Measurements from ENCODE around the gene C3orf52. TPM values are rescaled to one million over a fixed set of nuclear protein-coding genes. Genes with fewer than 3 reads are reported as not detected.

The C3orf52 gene
- total RNA-seq, 4 donors from 2014 or later, result 57.8 to 118 (median 86.4) TPM

DNA sequence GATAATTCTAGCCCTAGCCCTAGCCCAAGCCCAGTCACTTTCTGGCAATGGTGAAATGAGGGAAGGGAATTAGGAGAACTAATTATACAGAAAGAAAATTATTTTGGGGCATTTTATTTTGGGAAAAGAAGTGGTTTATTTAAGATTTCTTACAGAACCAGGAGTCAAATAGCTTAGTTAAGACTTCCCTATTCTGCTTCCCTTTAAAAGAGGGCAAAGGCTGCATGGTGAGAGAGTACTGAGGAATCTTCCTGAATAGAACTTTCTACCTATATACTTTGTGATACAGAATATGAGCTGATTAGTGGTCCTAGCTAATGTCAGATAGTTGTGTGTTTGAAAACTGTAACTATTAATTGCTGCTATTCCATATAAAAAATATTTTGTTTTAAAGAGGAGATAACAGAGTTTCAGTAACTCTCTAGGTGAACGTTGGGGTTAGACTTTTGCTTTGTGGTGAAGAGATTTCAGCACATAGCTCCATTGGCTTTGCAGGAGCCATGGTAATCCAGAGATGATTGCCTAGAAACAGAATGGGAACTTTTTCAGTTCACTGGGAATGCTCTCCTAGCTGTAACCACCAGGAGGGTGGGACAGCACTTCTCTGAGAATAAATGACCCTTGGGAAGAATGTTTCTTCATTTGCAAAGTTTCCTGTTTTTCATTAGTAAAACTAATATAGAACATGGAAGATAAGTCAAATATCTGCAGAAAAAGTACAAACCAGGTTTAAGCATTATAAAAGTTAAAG, 52.2 kb downstream of the C3orf52 start:
- DNase-seq (ENCODE audit: low spot score in 2 of 2), result no peak
- 42 to 64% methylated on average over 1 of the region's 1 CpG for WGBS, 2 donors

DNA sequence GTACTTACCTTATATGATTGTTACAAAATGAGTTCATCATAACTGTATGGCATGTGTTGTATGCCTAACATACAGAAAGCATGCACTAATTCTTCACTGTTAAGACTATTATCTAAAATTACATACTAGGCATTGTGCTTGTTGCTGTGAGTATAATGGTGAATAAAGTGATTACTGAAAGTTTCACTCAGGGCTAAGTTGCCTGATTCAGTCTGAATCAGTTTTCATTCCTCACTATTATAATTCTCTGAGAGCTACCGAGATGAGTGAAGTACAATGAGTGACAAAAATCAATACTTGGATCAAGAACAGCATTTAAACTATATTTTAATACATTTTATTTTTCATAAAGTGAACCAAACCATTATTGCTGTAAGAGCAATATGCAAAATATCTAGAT, 54.4 kb downstream of the C3orf52 start:
- no peak for TF ChIP-seq POLR2A (IDR thresholded peaks at IDR 0.05)
- TF ChIP-seq, protein P1, sequence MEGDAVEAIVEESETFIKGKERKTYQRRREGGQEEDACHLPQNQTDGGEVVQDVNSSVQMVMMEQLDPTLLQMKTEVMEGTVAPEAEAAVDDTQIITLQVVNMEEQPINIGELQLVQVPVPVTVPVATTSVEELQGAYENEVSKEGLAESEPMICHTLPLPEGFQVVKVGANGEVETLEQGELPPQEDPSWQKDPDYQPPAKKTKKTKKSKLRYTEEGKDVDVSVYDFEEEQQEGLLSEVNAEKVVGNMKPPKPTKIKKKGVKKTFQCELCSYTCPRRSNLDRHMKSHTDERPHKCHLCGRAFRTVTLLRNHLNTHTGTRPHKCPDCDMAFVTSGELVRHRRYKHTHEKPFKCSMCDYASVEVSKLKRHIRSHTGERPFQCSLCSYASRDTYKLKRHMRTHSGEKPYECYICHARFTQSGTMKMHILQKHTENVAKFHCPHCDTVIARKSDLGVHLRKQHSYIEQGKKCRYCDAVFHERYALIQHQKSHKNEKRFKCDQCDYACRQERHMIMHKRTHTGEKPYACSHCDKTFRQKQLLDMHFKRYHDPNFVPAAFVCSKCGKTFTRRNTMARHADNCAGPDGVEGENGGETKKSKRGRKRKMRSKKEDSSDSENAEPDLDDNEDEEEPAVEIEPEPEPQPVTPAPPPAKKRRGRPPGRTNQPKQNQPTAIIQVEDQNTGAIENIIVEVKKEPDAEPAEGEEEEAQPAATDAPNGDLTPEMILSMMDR (IDR thresholded peaks at IDR 0.05), result no peak
- 85 to 93% methylated on average over 1 of the region's 1 CpG for WGBS, 2 donors
- H3K4me3 ChIP-seq (ENCODE audit: low read depth, poor library complexity, severe bottlenecking), result no peak overlapping the region
- intact Hi-C loops (cut with DNase I; ENCODE audit: low total_unique reads), result no loop called here
- no peak for DNase-seq (ENCODE audit: low spot score in 2 of 2)

More for the DNA sequence above, 52.2 kb downstream of the C3orf52 start:
- intact Hi-C loops (cut with DNase I; ENCODE audit: low total_unique reads), result no loop called here
- TF ChIP-seq, protein P1 (IDR thresholded peaks at IDR 0.05), result no peak
- TF ChIP-seq POLR2A (IDR thresholded peaks at IDR 0.05), result no peak
- no peak overlapping the region for H3K4me3 ChIP-seq (ENCODE audit: low read depth, poor library complexity, severe bottlenecking)

DNA sequence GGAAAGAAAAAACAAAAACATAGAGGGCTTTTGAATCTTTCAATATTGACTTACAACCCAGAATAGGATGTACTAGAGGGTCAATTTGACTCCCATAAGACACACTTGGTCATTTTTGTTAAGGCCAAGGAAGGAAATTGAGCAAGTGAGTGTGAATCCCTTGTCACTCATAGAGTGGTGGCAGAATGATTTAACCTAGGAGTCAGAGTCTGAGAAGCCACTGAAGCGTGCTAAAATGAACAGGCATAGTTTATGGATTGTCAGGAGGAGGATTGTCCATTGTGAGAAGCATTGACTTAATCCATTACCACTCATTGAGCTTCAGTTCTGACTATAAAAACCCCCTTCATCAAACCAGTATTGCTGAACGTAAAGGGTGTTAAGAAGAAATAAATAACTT, 55.1 kb downstream of the C3orf52 start:
- H3K4me3 ChIP-seq (ENCODE audit: low read depth, poor library complexity, severe bottlenecking), result no peak overlapping the region
- intact Hi-C loops (cut with DNase I; ENCODE audit: low total_unique reads), result no loop called here
- 90 to 92% methylated on average over 2 of the region's 2 CpGs for WGBS, 2 donors
- DNase-seq (ENCODE audit: low spot score in 2 of 2), result no peak
- no peak for TF ChIP-seq POLR2A (IDR thresholded peaks at IDR 0.05)
- TF ChIP-seq, protein P1 (IDR thresholded peaks at IDR 0.05), result no peak

DNA sequence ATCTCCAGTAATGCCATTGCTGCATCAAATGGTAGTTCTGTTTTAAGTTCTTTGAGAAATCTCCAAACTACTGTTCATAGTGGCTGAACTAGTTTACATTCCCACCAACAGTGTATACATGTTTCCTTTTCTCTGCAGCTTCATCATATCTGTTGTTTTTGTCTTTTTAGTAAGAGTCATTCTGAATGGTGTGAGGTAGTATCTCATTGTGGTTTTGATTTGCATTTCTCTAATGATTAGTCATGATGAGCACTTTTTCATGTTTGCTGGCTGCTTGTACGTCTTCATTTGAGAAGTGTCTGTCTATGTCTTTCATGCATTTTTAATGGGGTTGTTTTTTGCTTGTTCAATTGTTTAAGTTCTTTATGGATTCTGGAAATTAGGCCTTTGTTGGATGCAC, 57.1 kb downstream of the C3orf52 start:
- no peak for TF ChIP-seq POLR2A (IDR thresholded peaks at IDR 0.05)
- TF ChIP-seq, protein P1 (IDR thresholded peaks at IDR 0.05), result no peak
- WGBS, 2 donors, result 76 to 85% methylated on average over 1 of the region's 1 CpG
- DNase-seq (ENCODE audit: low spot score in 2 of 2), result no peak
- H3K4me3 ChIP-seq (ENCODE audit: low read depth, poor library complexity, severe bottlenecking), result no peak overlapping the region
- intact Hi-C loops (cut with DNase I; ENCODE audit: low total_unique reads), result no loop called here

DNA sequence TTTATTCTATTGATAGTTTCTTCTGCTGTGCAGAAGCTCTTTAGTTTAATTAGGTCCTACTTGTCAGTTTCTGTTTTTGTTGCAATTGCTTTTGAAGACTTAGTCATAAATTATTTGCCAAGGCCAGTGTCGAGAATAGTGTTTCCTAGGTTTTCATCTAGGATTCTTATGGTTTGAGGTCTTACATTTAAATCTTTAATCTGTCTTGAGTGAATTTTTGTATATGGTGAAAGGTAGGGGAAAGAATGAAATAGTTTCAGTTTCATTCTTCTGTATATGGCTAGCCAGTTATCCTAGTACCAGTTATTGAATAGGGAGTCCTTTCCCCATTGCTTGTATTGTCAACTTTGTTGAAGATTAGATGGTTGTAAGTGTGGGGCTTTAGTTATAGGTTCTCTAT, 57.5 kb downstream of the C3orf52 start:
- DNase-seq (ENCODE audit: low spot score in 2 of 2), result no peak
- 76 to 77% methylated on average over 1 of the region's 1 CpG for WGBS, 2 donors
- intact Hi-C loops (cut with DNase I; ENCODE audit: low total_unique reads), result no loop called here
- no peak overlapping the region for H3K4me3 ChIP-seq (ENCODE audit: low read depth, poor library complexity, severe bottlenecking)
- TF ChIP-seq, protein P1 (IDR thresholded peaks at IDR 0.05), result no peak
- no peak for TF ChIP-seq POLR2A (IDR thresholded peaks at IDR 0.05)

DNA sequence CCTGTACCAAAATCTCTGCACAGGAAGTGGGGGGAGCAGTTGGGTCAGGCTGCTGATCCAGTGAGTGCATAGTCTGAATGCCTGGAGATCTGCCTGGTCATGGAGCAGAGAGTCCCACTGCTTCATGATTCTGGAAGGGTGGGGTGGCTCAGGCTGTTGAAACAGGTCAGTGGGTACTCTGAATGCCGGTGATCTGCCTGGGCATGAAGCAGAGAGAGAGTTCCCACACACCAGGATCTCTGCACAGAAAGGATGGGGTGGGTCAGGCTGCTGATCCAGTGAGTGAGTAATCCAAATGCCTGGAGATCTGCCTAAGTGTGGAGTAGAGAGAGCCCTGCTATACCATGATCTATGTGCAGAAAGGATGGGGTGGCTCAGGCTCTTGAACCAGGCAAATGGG, 62.9 kb downstream of the C3orf52 start:
- DNase-seq (ENCODE audit: low spot score in 2 of 2), result no peak
- no peak for TF ChIP-seq POLR2A (IDR thresholded peaks at IDR 0.05)
- TF ChIP-seq, protein P1 (IDR thresholded peaks at IDR 0.05), result no peak
- intact Hi-C loops (cut with DNase I; ENCODE audit: low total_unique reads), result no loop called here
- H3K4me3 ChIP-seq (ENCODE audit: low read depth, poor library complexity, severe bottlenecking), result no peak overlapping the region
- 60 to 80% methylated on average over 1 of the region's 1 CpG for WGBS, 2 donors

Data from lower leg skin (tissue), 4 donors.